HG03520 (cell line): ENCODE data around the gene TSPAN33.

Source experiments
- ATAC-seq: cut with Tn5 transposase; IDR thresholded peaks from one replicate; pipeline ENCODE4 v1.9.1; 2021; ENCODE audit warnings: mild to moderate bottlenecking, moderate library complexity; ENCODE audit not compliant: unreplicated experiment

Gene TSPAN33

DNA sequence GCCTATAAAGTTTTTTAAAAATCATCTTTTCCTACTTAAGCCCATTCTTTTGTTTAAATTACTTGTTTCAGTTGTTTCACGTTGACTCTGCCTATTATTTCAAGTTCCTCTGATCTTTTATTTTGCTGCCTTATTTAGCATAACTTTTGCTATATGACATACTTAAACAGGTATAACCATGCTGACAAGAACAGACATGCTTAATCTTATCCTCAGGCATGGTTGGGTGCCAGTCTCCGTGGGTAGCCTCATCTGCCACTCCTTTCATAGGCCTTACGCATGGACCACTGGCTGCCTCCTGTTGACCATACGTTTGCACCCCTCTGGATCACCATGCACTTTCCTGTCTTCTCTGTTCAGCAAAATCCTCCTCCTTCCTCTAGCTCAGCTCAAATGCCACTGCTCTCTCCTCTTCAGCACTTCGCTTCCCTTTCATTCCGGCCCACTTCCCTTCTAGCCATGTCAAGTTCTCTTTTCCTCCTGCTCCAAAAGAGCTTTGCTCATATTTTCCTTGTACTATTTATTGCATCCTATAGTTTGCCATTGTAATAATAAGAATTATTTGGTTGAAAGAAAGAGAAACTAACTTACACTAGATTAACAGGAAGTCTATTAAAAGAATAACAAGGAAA lies 10.0 kb upstream of the TSPAN33 start:
- no peak for ATAC-seq

DNA sequence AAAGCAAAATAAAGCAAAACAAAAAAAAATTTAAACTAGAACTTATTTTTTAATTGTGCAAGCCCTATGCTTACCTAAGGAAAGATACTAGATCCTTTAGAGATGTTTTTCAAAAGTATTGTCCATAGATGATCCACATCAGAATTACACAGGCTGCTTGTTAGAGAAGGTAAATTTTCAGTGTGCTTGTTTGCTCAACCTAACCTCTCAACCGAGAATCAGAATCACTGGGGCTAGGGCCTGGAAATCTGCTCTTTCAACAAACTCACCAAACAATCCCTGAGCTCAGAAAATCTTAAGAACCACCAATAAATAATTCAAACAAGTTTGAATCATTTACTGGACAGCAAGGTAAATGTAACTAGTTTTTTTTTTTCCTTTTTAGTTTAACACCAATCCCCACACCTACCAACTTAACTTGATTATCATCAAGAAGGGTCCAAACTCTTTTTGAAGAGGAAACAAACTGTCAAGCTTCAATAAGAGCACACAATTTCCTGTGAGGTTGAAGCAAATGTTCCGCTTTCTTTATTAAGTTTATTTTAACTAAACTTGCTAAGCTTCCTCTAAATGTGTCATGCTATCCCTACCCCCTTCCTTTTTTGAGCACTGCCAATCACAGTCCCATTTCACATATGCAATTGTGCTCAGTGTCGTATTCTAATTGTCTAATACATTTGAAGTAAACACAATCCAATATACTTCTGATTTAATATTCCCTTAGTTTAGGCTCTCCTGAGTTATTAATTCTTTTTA lies 7.4 kb upstream of the TSPAN33 start:
- ATAC-seq, result no peak

DNA sequence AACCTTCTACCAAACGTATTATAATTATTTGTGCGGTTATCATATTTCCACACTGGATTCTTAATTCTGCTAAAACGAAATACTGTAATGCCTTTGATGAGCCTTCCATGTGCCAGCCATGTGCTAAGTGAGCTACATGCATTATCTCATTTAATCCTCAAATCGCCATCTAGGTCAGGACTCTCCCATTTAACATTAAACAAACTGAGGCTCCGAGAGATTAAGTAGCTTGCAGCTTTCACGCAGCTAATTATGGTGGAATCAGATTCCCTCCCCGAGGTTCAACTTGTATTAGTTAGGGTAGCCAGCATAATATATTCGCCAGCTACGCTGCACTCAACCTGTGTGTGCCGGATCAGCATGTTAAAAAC lies 798 bp upstream of the TSPAN33 start:
- ATAC-seq, result no peak

DNA sequence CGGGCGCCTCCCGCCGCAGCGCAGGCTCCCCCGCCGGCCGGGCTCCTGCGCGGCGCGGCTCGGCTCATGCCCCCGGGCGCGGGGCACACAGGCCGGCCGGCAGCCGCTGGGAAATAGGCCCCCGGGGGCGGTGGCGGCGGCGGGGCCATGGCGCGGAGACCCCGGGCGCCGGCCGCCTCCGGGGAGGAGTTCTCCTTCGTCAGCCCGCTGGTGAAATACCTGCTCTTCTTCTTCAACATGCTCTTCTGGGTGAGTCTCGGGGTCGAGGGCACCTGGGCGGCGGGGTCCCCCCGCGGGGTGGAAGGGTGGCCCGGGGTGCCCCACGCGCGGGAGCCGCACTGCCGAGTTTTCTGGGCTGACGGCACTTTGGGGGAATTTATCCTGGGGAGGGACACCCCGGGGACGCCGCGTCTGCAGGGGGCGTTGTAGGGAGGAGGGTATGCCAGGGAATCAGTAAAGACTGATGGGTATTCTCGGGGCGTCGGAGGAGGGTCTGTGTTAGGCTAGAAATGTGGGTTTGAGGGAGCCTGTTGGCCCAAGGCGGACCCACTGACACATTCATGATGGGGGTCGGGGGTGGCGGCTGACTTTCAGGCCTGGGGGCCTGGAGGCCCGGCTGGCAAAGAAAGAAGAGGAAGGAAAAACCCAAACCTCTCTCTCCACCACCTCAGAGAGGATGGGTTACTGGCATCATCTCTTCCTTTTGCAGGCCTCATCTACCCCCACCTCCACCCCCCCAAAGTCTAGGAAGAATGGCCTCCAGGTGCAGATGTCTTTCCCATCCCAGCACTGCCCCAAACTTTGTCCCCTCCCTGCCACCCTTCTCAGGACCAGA lies 544 bp downstream of the TSPAN33 start:
- peak; percentile 22 for ATAC-seq

DNA sequence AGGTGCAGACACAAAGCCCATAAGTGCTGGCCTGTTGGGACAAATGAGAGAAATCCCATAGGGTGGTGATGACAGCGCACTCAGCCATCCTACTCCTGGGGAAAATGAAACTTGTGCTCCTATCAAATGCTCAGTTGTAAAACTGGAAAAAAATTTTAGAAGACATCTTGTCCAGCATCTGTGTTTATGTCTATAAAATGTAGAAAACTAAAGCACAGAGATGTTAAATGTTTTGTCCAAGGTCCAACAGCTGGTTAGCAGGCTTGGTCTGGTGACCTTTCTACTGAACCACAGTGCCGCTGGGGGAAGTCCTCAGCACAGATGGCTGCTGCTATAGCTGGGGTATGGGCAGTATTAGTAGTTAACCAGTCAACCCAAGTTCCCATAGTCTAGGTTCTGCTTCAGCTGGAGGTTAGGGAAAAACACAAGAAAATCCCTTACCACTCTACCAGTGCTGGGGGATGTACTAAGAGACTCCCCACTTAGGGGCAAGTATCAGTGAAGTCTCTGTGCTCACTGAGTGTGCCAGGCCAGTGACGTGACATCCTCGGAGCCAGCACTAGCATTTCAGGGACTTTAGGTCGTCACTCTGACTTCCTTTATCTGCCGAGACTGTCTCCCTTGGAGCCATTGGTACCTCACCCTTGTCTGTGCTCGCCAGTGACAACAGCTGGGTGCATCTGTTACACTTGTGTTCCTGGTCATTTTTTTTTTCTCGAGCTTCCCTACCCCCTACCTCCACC lies 1.9 kb downstream of the TSPAN33 start:
- ATAC-seq, result peak; percentile 54

DNA sequence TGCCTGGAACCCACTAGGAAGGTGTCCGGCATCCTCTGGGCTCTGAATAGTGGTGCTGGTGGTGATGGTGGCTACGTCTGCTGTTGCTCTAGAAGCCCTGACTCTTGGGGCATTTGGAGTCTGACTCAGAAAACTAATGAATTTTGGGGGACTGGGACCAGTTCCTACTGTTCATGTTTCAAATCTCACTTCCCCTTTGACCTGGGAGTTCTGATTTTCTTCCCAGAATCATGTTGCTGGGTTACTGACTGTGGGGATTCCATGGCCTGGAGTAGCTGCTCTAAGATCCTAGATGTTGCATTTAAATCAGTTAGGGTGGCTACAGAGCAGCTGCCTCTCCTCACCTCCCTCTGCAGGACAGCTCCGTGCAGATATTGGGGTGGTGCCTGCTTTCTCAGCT lies 3.2 kb downstream of the TSPAN33 start:
- ATAC-seq, result no peak

DNA sequence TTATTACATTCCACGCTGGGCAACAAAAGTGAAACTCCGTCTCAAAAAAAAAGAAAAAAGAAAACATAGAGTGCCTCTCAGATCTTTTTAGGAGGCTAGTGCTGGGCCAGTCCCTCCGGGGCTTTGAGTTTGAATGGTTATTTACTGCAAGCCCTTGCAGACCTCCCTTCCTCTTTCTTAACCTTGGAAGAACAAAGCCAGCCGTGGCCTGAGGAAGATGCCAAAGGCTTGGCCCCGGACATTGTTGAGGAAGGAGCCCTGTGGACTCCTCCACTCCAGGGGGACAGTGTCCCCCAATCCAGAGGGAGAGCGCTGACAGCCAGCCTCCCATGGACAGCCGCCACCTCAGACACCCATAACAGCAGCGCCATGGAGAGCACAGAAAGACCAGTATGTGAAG lies 5.0 kb downstream of the TSPAN33 start:
- ATAC-seq, result no peak

DNA sequence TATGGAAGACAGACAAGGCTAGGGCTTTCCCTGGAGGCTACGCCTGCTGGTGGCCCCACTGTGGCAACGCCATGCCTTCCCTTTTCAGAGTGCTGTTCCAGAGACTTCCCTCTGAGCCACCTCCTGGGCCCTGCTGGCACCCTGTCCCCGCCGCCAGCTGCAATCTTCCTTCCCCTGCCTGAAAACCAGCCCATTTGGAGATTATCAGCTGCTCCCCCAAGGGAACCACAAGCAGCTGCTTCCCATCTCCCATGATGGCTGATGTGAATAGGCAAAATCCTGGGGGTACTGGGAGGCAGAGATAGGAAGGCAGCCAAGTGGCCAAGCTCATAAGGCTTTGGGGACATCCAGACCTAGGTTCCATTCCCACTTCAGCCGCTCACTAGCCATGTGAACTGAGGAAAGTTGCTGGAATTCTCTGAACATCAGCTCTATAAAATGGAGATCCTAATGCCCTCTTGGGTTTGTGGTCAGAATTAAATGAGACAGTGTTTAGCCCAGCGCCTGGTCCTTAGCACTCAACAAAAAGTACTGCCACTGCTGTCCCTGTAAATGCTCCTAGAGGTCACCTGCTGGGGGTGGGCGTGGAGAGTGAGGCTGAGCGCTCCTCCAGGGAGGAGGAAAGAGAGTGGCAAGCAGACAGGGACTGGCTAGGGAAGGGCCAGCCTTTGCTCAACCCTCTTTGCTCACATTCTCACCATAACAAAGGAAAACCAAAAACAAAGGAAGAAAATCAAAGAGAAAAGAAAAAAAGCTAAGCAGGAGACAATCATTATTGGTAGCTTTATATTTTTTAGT lies 5.9 kb downstream of the TSPAN33 start:
- ATAC-seq, result no peak

DNA sequence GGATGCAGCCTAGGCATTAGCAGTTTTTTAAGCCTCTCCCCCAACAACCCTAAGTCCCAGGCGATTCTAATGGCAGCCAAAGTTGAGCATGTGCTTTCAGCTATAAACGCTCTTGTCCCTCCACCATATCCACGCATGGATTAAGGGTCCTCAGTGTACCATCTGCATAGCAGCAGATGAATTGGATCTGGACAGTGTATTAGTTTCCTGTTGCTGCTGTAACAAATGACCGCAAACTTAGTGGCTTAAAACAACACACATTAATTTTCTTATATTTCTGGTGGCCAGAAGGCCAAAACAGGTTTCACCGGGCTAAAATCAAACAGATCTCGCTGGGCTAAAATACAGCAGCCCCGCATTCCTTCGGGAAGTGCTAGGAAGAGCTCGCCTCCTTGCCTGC lies 13.1 kb downstream of the TSPAN33 start:
- no peak for ATAC-seq

DNA sequence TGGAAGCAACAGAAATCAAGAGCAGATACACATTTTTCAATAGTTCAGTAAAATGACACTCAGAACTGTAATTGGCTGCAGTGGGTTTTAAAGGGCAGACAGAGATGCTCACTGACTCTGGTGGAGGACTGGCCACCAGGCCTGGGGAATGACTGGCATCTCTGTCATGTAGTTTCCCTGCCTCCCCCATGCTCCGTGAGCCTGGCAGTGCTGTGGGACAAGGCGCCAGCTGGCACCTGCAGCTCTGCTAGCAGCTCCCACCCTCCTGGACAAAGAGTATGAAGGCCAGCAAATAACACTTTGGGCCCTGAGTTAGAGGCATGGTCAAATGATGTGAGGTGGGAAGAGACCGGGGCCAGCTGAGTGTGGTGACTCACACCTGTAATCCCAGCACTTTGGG lies 15.0 kb downstream of the TSPAN33 start:
- ATAC-seq, result no peak

DNA sequence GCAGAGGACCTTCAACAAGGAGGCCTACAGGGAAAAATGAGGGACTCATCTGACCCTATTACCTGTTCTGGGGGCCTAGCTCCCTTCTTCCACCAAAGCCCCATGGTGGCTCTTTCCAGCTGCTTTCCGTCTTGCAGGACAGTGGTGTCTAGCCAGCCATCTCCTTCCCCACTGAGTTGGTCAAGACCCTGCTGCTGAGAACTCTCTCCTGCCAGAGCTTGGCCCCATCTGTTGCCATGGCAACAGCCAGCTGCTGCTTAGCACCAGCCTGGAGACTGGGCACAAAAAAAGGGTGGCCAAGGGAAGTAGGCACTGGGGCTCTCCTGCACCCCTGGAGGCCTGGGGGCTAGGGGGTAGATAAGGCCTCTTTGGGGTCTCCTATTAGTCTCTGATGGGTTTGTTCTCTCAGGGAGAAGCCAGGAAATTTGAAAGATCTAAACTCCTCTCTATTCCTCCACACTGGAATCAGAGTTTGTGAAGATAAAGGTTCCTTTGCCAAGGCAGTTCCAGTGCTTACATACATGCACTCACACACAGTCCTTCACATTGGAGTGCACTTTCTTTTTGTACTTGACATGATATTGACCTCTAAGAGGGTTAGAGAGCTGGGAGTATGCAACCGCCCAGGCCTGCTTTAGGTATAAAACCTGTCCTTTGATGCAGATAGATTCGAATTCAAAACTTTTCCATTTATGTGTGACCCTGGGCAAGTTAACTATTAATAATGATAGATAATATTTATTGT lies 15.8 kb downstream of the TSPAN33 start:
- no peak for ATAC-seq

DNA sequence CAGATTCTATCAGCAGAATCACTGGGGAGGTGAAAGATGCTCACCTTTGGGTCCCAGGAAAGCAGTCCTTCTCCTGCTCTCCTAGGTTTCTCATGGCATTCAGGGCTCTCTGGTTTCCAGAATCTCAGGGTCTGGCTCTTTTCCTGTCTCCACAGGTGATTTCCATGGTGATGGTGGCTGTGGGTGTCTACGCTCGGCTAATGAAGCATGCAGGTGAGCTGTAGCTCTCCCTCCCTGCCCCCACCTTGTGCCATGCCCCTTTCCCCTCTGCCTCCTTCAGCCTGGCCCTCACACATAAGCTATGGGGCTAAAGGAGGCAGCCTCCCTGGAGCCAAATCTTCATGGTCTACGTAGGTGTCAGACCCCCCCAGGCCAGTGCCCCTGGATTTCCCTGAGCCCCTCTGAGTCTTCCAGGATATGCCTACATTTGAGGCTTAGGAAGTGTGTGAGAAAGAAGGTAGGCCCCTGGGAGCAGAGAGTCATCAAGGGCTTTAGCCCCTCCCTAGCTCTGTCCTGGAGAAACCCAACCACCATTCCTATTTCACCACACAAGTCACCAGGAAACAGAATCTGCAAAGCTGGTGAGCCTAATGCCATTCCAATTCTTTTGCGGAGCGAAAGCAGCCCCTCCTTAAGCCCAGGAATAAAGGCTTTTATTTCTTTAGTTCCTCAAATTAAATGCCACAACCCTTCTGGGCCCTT lies 17.2 kb downstream of the TSPAN33 start:
- ATAC-seq, result no peak

DNA sequence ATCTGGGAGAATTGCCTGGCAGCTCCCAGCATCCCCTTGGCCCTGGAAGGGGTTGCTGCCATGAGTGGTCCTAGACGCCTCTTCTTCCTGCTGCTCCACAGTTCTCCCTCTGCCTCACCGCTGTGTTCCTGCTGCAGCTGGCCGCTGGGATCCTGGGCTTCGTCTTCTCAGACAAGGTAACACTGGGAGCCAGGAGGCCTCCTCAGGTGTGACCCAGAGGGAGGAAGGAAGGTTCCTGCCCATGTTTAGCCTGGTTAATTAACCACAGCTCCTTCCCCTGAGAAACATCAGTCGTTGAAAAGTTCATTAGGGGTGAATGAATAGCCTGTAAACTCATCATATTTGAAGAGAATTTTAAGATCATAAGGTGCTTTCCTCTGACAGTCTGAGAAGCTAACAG lies 18.2 kb downstream of the TSPAN33 start:
- no peak for ATAC-seq

DNA sequence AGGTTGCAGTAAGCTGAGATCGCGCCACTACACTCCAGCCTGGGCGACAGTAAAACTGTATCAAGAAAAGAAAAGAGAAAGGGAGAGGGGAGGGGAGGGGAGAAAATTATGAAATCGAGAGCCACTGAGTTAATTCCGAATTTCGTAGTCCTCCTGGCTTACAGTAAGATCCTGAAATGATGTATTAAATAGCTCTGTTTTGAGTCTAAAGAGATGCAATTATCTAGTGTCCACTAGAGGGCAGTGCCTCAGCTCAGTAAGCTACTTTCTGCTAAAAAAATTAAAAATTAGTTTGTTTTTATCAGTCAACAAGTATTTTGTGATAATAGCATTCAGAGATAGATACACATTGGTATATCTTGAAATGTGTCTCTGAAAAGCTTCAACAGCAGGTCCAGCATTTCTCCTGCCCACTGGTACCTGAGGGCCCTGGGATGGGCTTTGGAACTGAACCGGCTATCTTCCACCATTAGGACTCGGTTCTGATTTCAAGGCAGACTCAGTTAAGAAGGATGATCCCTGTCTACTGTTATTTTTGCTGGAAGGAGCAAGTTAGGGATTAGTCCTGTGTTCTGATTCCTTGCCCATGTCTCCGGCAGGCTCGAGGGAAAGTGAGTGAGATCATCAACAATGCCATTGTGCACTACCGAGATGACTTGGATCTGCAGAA lies 19.5 kb downstream of the TSPAN33 start:
- no peak for ATAC-seq

DNA sequence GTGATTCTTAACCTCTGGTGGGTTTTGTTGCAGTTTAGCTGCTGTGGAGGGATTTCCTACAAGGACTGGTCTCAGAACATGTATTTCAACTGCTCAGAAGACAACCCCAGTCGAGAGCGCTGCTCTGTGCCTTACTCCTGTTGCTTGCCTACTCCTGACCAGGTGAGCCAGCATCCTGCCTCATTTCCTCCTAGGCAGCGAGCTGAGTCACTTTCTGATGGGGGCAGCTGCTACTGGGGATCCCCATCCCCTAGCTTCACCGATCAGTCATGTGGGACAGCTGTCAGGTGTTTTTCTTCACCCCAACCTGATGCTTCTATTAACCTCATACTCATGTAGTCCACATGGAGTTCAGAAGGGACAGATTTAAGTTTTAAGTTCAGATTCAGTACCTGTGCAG lies 22.2 kb downstream of the TSPAN33 start:
- no peak for ATAC-seq

DNA sequence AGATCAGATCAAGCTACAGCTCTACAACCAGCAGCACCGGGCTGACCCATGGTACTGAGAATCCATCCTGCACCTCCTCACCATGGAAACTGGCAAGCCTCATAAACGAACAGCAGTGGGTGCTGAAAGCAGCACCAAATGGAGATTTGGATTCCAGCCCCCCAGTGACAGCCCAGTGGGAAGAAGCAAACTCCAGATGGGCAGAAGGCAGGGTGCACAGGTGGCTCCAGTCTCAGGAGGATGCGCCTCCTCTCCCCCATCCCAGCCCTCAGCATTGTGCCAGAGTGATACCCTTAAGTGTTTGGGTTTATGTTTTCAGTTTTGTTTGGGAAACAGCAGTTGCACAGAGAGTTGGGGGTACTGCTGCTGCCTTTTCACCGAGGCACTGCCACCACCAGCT lies 23.3 kb downstream of the TSPAN33 start:
- ATAC-seq, result no peak

DNA sequence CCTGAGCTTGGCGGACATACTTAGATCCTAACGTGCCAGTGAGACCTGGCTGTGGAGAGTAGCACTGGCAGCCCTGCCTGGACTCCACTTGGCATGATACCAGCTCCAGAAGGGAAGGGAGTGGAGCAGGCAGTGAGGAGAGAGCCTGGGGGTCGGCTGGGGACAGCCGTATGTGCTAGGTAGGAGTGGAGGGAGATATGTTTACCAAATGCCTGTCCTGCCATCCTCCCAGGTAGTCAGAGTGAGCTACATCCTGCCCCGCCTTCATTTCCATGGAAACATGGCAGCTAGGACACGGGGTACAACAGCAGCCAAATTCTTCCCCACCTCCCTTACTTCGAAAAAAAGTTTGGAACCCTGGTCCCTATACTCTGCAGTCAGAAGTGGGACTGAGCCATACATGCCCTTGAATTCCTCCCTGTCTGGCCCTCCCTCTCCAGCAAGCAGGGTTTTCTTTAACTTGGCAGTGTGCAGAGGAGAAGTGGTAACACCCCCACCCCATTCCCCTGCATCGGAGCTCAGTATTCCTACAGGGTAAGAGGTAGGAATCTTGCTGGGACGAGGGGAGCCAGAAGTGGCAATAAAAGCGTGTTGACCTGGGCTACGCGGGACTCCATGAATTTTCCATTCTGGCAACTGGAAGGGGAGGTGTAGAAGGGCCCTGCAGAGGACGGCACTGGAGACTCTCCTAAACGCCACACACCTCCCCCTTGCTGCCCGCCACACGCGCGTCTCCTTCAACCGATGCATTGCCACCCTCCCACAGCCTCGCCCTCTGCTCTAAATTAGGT lies 23.9 kb downstream of the TSPAN33 start:
- no peak for ATAC-seq

DNA sequence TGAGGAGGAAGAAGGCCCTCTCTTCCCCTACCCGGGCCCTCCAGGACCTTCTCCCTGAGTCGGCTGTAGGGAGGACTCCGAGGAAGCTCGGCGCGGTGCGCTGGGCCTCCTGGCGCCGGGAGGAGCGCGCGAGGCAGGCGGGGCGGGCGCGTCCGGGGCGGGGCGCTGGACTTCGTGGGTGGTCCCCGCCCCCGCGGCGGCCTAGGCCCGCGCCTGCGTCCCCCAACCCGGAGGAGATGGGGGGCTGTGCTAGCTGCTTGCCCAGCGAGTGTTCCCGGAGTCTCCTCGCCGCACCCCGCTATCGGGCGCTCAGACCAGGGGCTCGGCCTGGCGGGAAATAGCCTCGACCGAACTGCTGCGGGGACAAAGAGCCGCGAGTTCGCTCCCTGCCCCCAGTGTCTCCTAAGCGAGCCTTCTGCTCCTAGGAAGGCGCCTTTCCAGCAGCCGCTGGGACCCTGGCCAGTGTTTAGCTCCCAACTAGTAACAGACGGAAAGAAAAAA lies 24.7 kb downstream of the TSPAN33 start:
- ATAC-seq, result no peak
